Ammon's horn (tissue), 1 donor: Measurements from ENCODE around the gene SLC4A2.

Source experiments
- DNase-seq: peaks from one replicate; pipeline ENCODE4 v3.0.0-alpha.2; 2016; ENCODE audit warnings: low spot score

The SLC4A2 gene

GRCh38 chr7:151095828-151096475 is 36.6 kb downstream of the SLC4A2 start:
- DNase-seq: no peak

DNA sequence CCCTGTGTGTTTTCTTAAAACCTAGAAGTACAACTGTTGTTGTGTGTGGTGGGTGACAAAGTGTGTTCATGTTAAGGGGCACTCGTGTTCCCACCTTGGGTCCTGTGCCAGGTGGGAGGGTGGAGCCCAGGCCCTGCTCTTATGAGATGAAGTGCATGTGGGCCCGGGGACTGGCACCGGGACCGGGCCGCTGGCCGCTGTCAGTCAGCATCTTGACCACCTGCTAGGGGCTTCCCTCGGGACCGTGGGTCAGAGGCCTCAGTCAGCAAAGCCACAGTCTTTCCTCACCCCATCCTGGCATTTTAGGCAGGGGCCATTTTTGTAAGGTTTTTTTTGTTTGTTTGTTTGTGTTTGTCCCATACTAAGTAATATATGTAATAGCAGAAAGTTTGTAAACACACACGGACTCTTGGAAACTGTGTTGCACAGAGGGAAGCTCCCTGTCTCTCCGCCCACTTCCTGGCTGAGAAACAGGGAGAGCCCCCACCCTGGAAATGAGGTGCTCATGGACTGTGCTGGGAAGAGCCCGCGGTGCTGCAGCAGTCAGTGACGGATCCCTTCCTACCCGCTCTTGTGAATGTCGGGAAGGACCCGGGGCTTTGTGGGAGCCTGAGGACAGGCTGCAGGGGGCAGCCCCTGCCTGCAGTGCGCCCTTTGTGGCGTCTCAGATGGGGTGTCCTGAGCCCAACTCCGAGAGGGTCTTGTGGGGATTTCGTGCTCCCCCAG is 40.3 kb downstream of the SLC4A2 start:
- no peak for DNase-seq

DNA sequence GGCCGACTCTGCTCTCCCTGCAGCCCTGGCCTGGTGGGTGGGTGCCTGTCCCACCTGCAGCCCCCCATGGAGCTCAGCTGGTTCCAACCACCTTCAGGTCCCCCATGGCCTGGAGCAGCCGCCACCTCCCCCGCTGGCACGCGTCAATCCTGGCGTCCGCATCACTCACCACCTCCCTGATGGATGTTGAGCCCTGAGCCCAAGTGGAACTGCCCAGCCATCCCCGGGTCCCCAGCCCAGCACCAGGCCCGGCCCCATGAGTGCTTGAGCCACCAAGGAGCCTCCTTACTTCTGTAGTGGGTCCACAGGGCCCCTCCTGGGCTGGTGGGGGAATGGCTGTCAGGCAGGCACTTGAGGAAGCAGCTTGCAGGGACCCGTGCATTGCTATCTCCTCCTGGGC is 41.5 kb downstream of the SLC4A2 start:
- DNase-seq: no peak

GRCh38 chr7:151101621-151102396 is 42.4 kb downstream of the SLC4A2 start:
- DNase-seq: no peak

GRCh38 chr7:151102991-151103390 is 43.6 kb downstream of the SLC4A2 start:
- no peak for DNase-seq

- no peak for DNase-seq
Observed at GRCh38 chr7:151103973-151104372, 44.6 kb downstream of the SLC4A2 start.

- no peak for DNase-seq
Observed at GRCh38 chr7:151104411-151105235, 45.2 kb downstream of the SLC4A2 start.

GRCh38 chr7:151107882-151108281 is 48.5 kb downstream of the SLC4A2 start:
- DNase-seq: no peak

- DNase-seq: no peak
Observed at GRCh38 chr7:151109094-151110048, 50.0 kb downstream of the SLC4A2 start.

- DNase-seq: no peak
Observed at GRCh38 chr7:151110236-151110940, 51.0 kb downstream of the SLC4A2 start.

GRCh38 chr7:151110941-151111645 is 51.7 kb downstream of the SLC4A2 start:
- peak; percentile 88 for DNase-seq

GRCh38 chr7:151113344-151114150 is 54.2 kb downstream of the SLC4A2 start:
- no peak for DNase-seq

DNA sequence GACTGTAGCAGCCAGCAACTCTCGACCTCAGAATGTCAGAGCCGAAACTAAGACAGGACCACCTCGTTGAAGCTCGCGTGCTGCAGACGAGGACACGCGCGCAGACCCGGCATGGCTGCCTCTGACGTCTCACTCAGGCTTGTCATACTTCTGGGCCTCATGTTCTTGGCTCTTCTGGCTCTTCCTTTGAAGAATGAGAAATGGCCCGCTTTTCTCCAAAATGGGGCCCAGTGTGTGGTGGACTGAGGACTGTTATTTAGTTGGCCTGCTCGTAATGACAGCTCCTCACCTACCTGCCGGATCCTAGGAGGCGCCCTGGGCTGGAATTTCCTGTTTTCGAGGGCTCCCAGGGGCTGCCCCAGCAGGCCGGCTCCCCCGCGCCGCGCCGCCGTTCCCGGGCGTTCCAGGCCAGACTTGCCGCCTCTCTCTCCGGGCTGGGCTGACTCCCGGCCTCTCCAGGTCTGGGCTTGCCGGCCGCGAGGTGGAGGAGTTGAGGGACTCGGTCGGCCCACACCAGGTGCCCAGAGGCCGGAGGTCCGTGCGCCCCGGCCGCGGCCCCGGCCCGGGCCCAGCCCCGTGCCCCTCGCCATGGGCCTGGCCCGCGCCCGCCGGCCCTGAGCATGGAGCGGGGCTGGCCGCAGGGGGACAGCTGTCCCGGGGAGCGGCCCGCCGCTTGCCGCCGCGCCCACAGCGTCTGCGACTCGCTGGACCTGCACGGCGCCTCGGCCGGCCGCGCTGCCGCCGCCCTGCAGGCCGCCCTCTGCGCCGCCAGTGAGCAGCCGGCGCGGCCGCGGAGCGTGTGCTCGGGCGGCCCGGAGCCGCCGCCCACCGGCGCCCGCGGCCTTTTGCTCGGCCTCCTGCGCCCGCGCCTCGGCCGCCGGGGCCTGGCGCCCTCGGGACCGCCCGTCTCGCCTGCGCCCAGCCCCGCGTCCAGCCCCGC is 55.0 kb downstream of the SLC4A2 start:
- no peak for DNase-seq

- DNase-seq: no peak
Observed at GRCh38 chr7:151115121-151115835, 55.9 kb downstream of the SLC4A2 start.

- DNase-seq: no peak
Observed at GRCh38 chr7:151115836-151116418, 56.5 kb downstream of the SLC4A2 start.

DNA sequence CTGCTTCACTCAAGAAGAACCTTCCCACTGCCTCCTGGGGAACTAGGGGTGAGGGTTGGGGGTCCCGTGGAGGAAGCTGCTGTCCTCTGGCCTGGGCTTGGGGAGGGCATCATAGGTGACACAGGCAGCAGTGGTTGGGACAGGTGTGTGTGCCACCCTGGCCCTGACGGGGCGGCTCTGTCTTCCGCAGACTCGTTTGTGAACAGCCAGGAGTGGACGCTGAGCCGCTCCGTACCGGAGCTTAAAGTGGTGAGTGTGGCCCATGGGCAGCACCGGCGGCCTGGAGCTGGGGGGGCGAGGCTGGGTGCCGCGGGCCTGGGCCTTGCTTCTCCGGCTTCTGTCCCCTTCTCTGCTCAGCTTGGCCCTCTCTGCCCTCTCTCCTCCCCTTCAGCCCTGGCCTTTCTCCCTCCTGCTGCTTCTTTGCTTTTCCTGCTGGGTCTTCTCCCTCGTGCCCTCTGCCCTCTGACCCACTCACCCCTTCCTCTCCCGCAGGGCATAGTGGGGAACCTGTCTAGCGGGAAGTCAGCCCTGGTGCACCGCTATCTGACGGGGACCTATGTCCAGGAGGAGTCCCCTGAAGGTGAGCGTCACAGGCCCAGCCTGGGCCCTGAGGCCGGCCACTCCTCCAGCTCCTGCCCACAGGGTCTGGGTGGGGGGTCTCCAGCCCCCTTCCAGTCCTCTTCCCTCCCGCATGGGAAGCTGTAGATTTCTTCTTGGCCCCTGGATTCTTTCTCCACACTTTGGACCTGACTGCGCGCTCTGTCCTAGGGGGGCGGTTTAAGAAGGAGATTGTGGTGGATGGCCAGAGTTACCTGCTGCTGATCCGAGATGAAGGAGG is 57.4 kb downstream of the SLC4A2 start:
- no peak for DNase-seq
